ENCODE results near the gene SMARCAL1. TPM values are rescaled to one million over a fixed set of nuclear protein-coding genes. Genes with fewer than 3 reads are reported as not detected.

The SMARCAL1 gene
- total and polyA plus RNA-seq, 2 of the 4 experiments (the other 2 are of a cell fraction), result 13.6 to 21.0 TPM

DNA sequence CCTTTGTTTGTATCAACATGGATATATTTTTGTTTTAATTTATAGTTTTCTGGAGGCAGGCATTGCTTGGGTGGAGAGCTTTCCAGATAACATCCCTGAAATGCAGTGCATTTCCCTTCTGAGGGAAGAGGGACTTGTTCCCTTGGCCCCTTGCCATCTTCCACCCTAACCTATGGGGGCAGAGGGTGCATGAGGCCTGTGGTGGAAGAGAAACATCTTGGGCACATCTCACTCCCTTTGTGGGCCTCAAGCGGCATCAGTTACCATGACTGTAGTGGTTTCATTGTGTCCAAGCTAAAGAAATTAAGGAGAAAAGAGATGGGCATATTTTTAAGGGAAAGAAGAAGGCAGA, 81.0 kb downstream of the SMARCAL1 start:
- H3K9ac ChIP-seq (ENCODE audit: low read depth, low read length), result no peak overlapping the region
- no peaks in the 10 kb centered on the region for H4K20me1 ChIP-seq (ENCODE audit: insufficient read depth, low read length)
- H3K4me2 ChIP-seq (ENCODE audit: low read depth, low read length), result no peak overlapping the region

More for the DNA sequence above, 81.0 kb downstream of the SMARCAL1 start:
- peaks cover 26% of the 10 kb centered on the region for H3K9me1 ChIP-seq (ENCODE audit: insufficient read depth, low read length)
- no peak overlapping the region for H3K4me3 ChIP-seq (ENCODE audit: insufficient read depth, low read depth, low read length)
- H4K5ac ChIP-seq (ENCODE audit: low read depth, low read length), result peak overlapping the region; percentile 66; the same call in 1 of the 2 replicates
- H3K27ac ChIP-seq (ENCODE audit: insufficient read depth, low read length), result peak overlapping the region; percentile 52
- DNase-seq (no peak), ATAC-seq (ENCODE audit: low read depth) (no peak)
- H3K9me3 ChIP-seq (ENCODE audit: control insufficient read depth, insufficient read depth, low read length), result no peaks in the 10 kb centered on the region
- peak overlapping the region; percentile 71 for H2BK120ac ChIP-seq (ENCODE audit: low read depth, low read length)
- H3K4me1 ChIP-seq (ENCODE audit: control insufficient read depth, insufficient read depth, low read length), result peaks cover 22% of the 10 kb centered on the region
- H2AK5ac ChIP-seq (ENCODE audit: low read depth, low read length), result peak overlapping the region; percentile 84
- H3K56ac ChIP-seq (ENCODE audit: extremely low read depth, insufficient read depth, low read length), result no peak overlapping the region
- no peak for TF ChIP-seq RAD21 (IDR thresholded peaks at IDR 0.05; ENCODE audit: low read length)
- no peak for TF ChIP-seq BHLHE40 (IDR thresholded peaks at IDR 0.05; ENCODE audit: low read depth, low read length)
- no peak overlapping the region for H2AK9ac ChIP-seq (replicated peaks; ENCODE audit: low read depth, low read length, poor library complexity)
- BruUV-seq (replicated peaks), result no TSS peak
- peak overlapping the region; percentile 90 for H3K4ac ChIP-seq (ENCODE audit: low read depth, low read length)
- in situ Hi-C loops (cut with MboI; ENCODE audit: low sequenced_read_pairs), result no loop called here
- H3K18ac ChIP-seq (ENCODE audit: low read depth, low read length), result peak overlapping the region; percentile 25; the same call in 1 of the 2 replicates
- H3K79me1 ChIP-seq (ENCODE audit: low read depth in 1 of 2, low read length in 2 of 2), result peaks cover 12 to 35% of the 10 kb centered on the region in 2 experiments
- H3K27me3 ChIP-seq (ENCODE audit: control insufficient read depth, insufficient read depth, low read length), result no peaks in the 10 kb centered on the region
- peak overlapping the region; percentile 65 for H2AFZ ChIP-seq (replicated peaks; ENCODE audit: low read length, poor library complexity)
- H3K23ac ChIP-seq (ENCODE audit: low read depth, low read length), result peak overlapping the region; percentile 82; the same call in 1 of the 2 replicates
- H4K91ac ChIP-seq (ENCODE audit: insufficient read depth, low read depth, low read length), result peak overlapping the region; percentile 18; the same call in 1 of the 2 replicates
- peak overlapping the region; percentile 9 to 14; a peak in 2 of 4 replicates for H4K8ac ChIP-seq (ENCODE audit: low read depth in 2 of 2, low read length in 2 of 2)
- WGBS, 2 experiments (ENCODE audit: extremely low coverage in 2 of 2, insufficient read length in 1 of 2), result no CpG with 5 or more reads among the region's 1 CpG
- ChIA-PET POLR2A (ENCODE audit: unreplicated experiment) (no interaction called here), CTCF (no interaction called here)
- intact Hi-C loops (cut with micrococcal nuclease), result no loop called here
- dilution Hi-C loops (cut with HindIII; ENCODE audit: low sequenced_read_pairs, unreplicated experiment), result no loop called here
- H2BK15ac ChIP-seq (ENCODE audit: low read depth, low read length), result peak overlapping the region; percentile 55; the same call in 1 of the 3 replicates
- H3K14ac ChIP-seq (replicated peaks; ENCODE audit: low read depth, low read length), result peak overlapping the region; percentile 82
- H2BK20ac ChIP-seq (ENCODE audit: low read depth, low read length), result peak overlapping the region; percentile 40; the same call in 1 of the 2 replicates
- peak overlapping the region; percentile 57 for H2BK5ac ChIP-seq (ENCODE audit: low read depth, low read length, poor library complexity, severe bottlenecking)
- no peaks in the 10 kb centered on the region for H3K36me3 ChIP-seq (ENCODE audit: control insufficient read depth, insufficient read depth, low read length)

Data from IMR-90 (cell line).